Right lobe of liver (tissue), 6 donors: ENCODE measurements around the gene ANAPC5. TPM values are rescaled to one million over a fixed set of nuclear protein-coding genes. Genes with fewer than 3 reads are reported as not detected.
"Not testable (repeated sequence)": the region's sequence is repeated elsewhere in the genome, so short reads cannot be mapped to it uniquely, and the experiment has no call there.

Experiments used
- ATAC-seq, 4 donors: fragments of 200-7000 bp; cut with Tn5 transposase; one replicate each; pipeline ENCODE4 v1.9.1; 2020; ENCODE audit warnings: mild to moderate bottlenecking in 4 of 4, moderate library complexity in 4 of 4
- DNase-seq, 3 donors: peaks; one replicate each; pipeline ENCODE4 v3.0.0-alpha.2; 2020
- H3K27ac ChIP-seq, 3 donors: fragments of 200-600 bp; one replicate each; pipeline ENCODE4 v1.8.0; 2022
- H3K27me3 ChIP-seq, 2 donors: fragments of 200-600 bp; one replicate each; pipeline ENCODE4 v1.8.0; 2022
- H3K36me3 ChIP-seq, 4 donors: fragments of 200-600 bp; sonication (generic) in 1 of 4; one replicate each; pipeline versions ENCODE4 v1.5.1 to v1.8.0; 2017 to 2022; ENCODE audit warnings: control low read depth in 1 of 4
- H3K4me1 ChIP-seq, 4 donors: fragments of 200-600 bp; sonication (generic) in 1 of 4; one replicate each; pipeline versions ENCODE4 v1.5.1 to v1.8.0; 2017 to 2022; ENCODE audit warnings: control low read depth in 1 of 4
- H3K4me3 ChIP-seq, 3 donors: fragments of 200-600 bp; one replicate each; pipeline ENCODE4 v1.8.0; 2022
- H3K9me3 ChIP-seq, 4 donors: fragments of 200-600 bp; sonication (generic) in 1 of 4; one replicate each; pipeline versions ENCODE4 v1.5.1 to v1.8.0; 2017 to 2022; ENCODE audit warnings: control low read depth in 1 of 4
- CTCF ChIP-seq, 4 donors: fragments of 200-600 bp in 3 of 4; fragments of 450-650 bp in 1 of 4; IDR thresholded peaks; one replicate each; pipeline versions ENCODE4 v1.5.1 to v1.8.0; 2016 to 2022; ENCODE audit warnings: antibody characterized with exemption in 4 of 4, mild to moderate bottlenecking in 2 of 4
- POLR2A ChIP-seq: fragments of 450-650 bp; IDR thresholded peaks from one replicate; pipeline ENCODE4 v1.6.1; 2017; ENCODE audit warnings: antibody characterized with exemption, mild to moderate bottlenecking
- WGBS: methylation state at CpG from one replicate; pipeline ENCODE4 v1.1.6; 2018; ENCODE audit warnings: low coverage, low lambda C conversion rate; ENCODE audit not compliant: insufficient coverage; ENCODE audit errors: missing lambda C conversion rate; 5-methylcytosine and 5-hydroxymethylcytosine counted together
- intact Hi-C, 2 donors: fragments of 100-400 bp; cut with DNase I; formaldehyde crosslinking; loops; one replicate each; pipeline versions ENCODE4 v1.11.2 to v1.14.1; 2022
- total RNA-seq, 6 experiments: library from RNA; depleted of rRNA in 2 of 6; stranded (reverse); fragments of >200 nt in 2 of 6; fragmentation: NEBNext Ultra II Directional in 3 of 6; extraction: Animal tissue kit (Norgen Biotek cat#: 25700) in 3 of 6; gene quantifications; one replicate each; pipeline versions ENCODE4 v1.1.0 to v1.2.4, GENCODE V29; 2016 to 2023
- donor health status: DM: no; HTN: yes; CAD: no.
- donor health status: DM: no; HTN: no; CAD: no.
- donor health status: DM: no; HTN: no; CAD: no.
- donor health status: DM: no; HTN: yes; CAD: no.
- donor health status: DM: no; HTN: yes; CAD: no.

The ANAPC5 gene
- total RNA-seq, 6 experiments from 2014 or later, result 40.7 to 68.8 (median 49.8) TPM

DNA sequence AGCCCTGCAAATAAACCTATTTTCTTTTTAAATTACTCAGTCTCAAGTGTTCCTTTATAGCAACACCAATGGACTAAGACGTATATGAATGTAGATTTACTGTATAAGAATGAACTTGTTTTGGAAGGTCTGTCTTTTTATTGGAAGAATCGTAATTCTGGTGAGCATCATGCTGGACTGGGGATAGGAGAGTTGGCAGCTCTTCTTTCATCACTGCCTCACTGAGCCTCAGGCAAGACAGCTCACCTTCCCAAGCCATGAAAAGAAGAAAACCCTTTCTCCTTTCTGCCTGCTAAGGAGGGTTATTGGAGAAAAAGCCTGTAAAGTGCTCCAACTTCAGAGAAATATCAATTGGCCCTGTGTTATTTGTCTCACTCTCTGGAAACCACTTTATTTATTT, 38.6 kb upstream of the ANAPC5 start:
- no peak for ATAC-seq
- TF ChIP-seq CTCF (IDR thresholded peaks at IDR 0.05) (no peak), POLR2A (no peak)
- Histone ChIP-seq H3K4me3 (no peak overlapping the region), H3K4me1 (no peaks in the 10 kb centered on the region), H3K27ac (no peak overlapping the region), H3K27me3 (no peaks in the 10 kb centered on the region), H3K9me3 (no peaks in the 10 kb centered on the region), H3K36me3 (no peaks in the 10 kb centered on the region)
- 95% methylated on average over 2 of the region's 2 CpGs for WGBS
- intact Hi-C loops, result no loop called here
- no peak for DNase-seq

GRCh38 chr12:121388421-121388981, 36.3 kb upstream of the ANAPC5 start:
- 67% methylated on average over 3 of the region's 5 CpGs for WGBS
- no peak for ATAC-seq
- no peaks in the 10 kb centered on the region for H3K4me1 ChIP-seq
- no peak for DNase-seq
- no peaks in the 10 kb centered on the region for H3K9me3 ChIP-seq
- no peak overlapping the region for H3K27ac ChIP-seq
- TF ChIP-seq POLR2A, result no peak
- no peak for TF ChIP-seq CTCF (IDR thresholded peaks at IDR 0.05)
- H3K4me3 ChIP-seq, result no peak overlapping the region
- intact Hi-C loops, result no loop called here
- H3K36me3 ChIP-seq, result no peaks in the 10 kb centered on the region
- no peaks in the 10 kb centered on the region for H3K27me3 ChIP-seq

DNA sequence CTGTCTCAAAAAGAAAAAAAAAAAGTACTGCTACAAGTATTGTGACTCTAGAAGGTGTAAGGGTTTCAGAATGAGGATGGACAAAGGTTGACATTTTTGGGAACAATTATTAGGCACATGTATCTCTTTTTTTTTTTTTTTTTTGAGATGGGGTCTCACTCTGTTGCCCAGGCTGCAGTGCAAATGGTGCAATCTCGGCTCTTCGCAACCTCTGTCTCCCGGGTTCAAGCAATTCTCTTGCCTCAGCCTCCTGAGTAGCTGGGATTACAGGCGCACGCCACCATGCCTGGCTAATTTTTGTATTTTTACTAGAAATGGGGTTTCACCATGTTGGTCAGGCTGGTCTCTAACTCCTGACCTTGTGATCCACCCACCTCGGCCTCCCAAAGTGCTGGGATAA, 32.7 kb upstream of the ANAPC5 start:
- H3K27me3 ChIP-seq, H3K27ac ChIP-seq, intact Hi-C loops, H3K4me3 ChIP-seq, DNase-seq, H3K36me3 ChIP-seq, ATAC-seq, H3K9me3 ChIP-seq, H3K4me1 ChIP-seq: not testable (repeated sequence)
- WGBS, result 74% methylated on average over 5 of the region's 6 CpGs

- no peak overlapping the region for H3K4me3 ChIP-seq
- intact Hi-C loops, result no loop called here
- H3K9me3 ChIP-seq, result no peaks in the 10 kb centered on the region
- DNase-seq, result no peak
- no peaks in the 10 kb centered on the region for H3K27me3 ChIP-seq
- no peak for ATAC-seq
- 88% methylated on average over 7 of the region's 9 CpGs for WGBS
- TF ChIP-seq POLR2A (no peak), CTCF (IDR thresholded peaks at IDR 0.05) (no peak)
- H3K27ac ChIP-seq, result no peak overlapping the region
- no peaks in the 10 kb centered on the region for H3K36me3 ChIP-seq
- H3K4me1 ChIP-seq, result no peaks in the 10 kb centered on the region
Measured at GRCh38 chr12:121383601-121384021, 31.4 kb upstream of the ANAPC5 start.

- H3K4me1 ChIP-seq, result peaks cover 0 to 7% (median 0%) of the 10 kb centered on the region in 4 donors
- no peak for TF ChIP-seq CTCF (IDR thresholded peaks at IDR 0.05)
- ATAC-seq, result no peak
Measured at GRCh38 chr12:121379945-121380344, 27.7 kb upstream of the ANAPC5 start.

More at GRCh38 chr12:121379945-121380344, 27.7 kb upstream of the ANAPC5 start:
- Histone ChIP-seq H3K27me3 (no peaks in the 10 kb centered on the region), H3K27ac (no peak overlapping the region), H3K9me3 (no peaks in the 10 kb centered on the region), H3K36me3 (no peaks in the 10 kb centered on the region), H3K4me3 (no peak overlapping the region)
- intact Hi-C loops, result no loop called here
- 90% methylated on average over 10 of the region's 10 CpGs for WGBS
- no peak for DNase-seq
